GM21786 (cell line): ENCODE results near the gene APOBEC3G.

Source experiments
- ATAC-seq: cut with Tn5 transposase; IDR thresholded peaks from one replicate; pipeline ENCODE4 v1.9.1; 2021; ENCODE audit not compliant: unreplicated experiment

The APOBEC3G gene

GRCh38 chr22:39120983-39121382 lies 43.9 kb downstream of the APOBEC3G start:
- no peak for ATAC-seq

GRCh38 chr22:39122772-39123470 lies 45.8 kb downstream of the APOBEC3G start:
- ATAC-seq, result no peak

GRCh38 chr22:39123751-39124581 lies 46.9 kb downstream of the APOBEC3G start:
- no peak for ATAC-seq

GRCh38 chr22:39125622-39126021 lies 48.5 kb downstream of the APOBEC3G start:
- no peak for ATAC-seq

- ATAC-seq, result no peak
Measured at GRCh38 chr22:39128508-39128907, 51.4 kb downstream of the APOBEC3G start.

GRCh38 chr22:39129081-39129480 lies 52.0 kb downstream of the APOBEC3G start:
- no peak for ATAC-seq

- no peak for ATAC-seq
Measured at GRCh38 chr22:39129746-39130145, 52.7 kb downstream of the APOBEC3G start.

GRCh38 chr22:39130152-39130704 lies 53.2 kb downstream of the APOBEC3G start:
- ATAC-seq, result no peak

- no peak for ATAC-seq
Measured at GRCh38 chr22:39130892-39131855, 54.1 kb downstream of the APOBEC3G start.

GRCh38 chr22:39132281-39132680 lies 55.2 kb downstream of the APOBEC3G start:
- ATAC-seq, result no peak

GRCh38 chr22:39132871-39133524 lies 55.9 kb downstream of the APOBEC3G start:
- ATAC-seq, result no peak

- ATAC-seq, result no peak
Measured at GRCh38 chr22:39133871-39134270, 56.8 kb downstream of the APOBEC3G start.

GRCh38 chr22:39134366-39135091 lies 57.5 kb downstream of the APOBEC3G start:
- no peak for ATAC-seq

- no peak for ATAC-seq
Measured at GRCh38 chr22:39135092-39135896, 58.2 kb downstream of the APOBEC3G start.

- no peak for ATAC-seq
Measured at GRCh38 chr22:39136317-39136716, 59.2 kb downstream of the APOBEC3G start.
